ENCODE data around the gene GANAB.
A peak's percentile ranks its signal among the peaks of the same experiment; 100 is the strongest.

The GANAB gene

GRCh38 chr11:62614275-62614674 lies 32.1 kb downstream of the GANAB start:
- no peak overlapping the region for H3K4me3 ChIP-seq (ENCODE audit: low read length)
- DNase-seq (ENCODE audit: low read depth): no peak
- no peak for TF ChIP-seq CTCF (conservative IDR thresholded peaks at IDR 0.05; ENCODE audit: low read length)

GRCh38 chr11:62613291-62613778 lies 33.1 kb downstream of the GANAB start:
- no peak for DNase-seq (ENCODE audit: low read depth)
- no peak for TF ChIP-seq CTCF (conservative IDR thresholded peaks at IDR 0.05; ENCODE audit: low read length)
- H3K4me3 ChIP-seq (ENCODE audit: low read length): peak overlapping the region; percentile 17; the same call in 1 of the 2 replicates

GRCh38 chr11:62612366-62613290 lies 33.8 kb downstream of the GANAB start, which contains the start of the genes EML3 and ROM1:
Gene EML3 (minus strand): TSS chr11:62612775. CDS start chr11:62612457, 318 bp downstream.
Gene ROM1 (plus strand): TSS chr11:62613257. CDS start chr11:62613282, 25 bp downstream.
- H3K4me3 ChIP-seq (ENCODE audit: low read length): peak within 1 kb of the TSS; percentile 86
- peak; percentile 54 for TF ChIP-seq CTCF (conservative IDR thresholded peaks at IDR 0.05; ENCODE audit: low read length)
- peak; percentile 84 for DNase-seq (ENCODE audit: low read depth)

- DNase-seq (ENCODE audit: low read depth): peak; percentile 70
- H3K4me3 ChIP-seq (ENCODE audit: low read length): peak overlapping the region; percentile 86
- no peak for TF ChIP-seq CTCF (conservative IDR thresholded peaks at IDR 0.05; ENCODE audit: low read length)
Measured at GRCh38 chr11:62611705-62612365, 34.6 kb downstream of the GANAB start.

- peak overlapping the region; percentile 86 for H3K4me3 ChIP-seq (ENCODE audit: low read length)
- TF ChIP-seq CTCF (conservative IDR thresholded peaks at IDR 0.05; ENCODE audit: low read length): no peak
- no peak for DNase-seq (ENCODE audit: low read depth)
Measured at GRCh38 chr11:62610814-62611704, 35.4 kb downstream of the GANAB start.

- H3K4me3 ChIP-seq (ENCODE audit: low read length): no peak overlapping the region
- no peak for TF ChIP-seq CTCF (conservative IDR thresholded peaks at IDR 0.05; ENCODE audit: low read length)
Measured at GRCh38 chr11:62610403-62610802, 36.0 kb downstream of the GANAB start.

More at GRCh38 chr11:62610403-62610802, 36.0 kb downstream of the GANAB start:
- DNase-seq (ENCODE audit: low read depth): no peak

Measured in AG10803 (cell line).